ENCODE data around the gene GAGE12G.
"Not testable (repeated sequence)": the region's sequence is repeated elsewhere in the genome, so short reads cannot be mapped to it uniquely, and the experiment has no call there.

GAGE12G gene

GRCh38 chrX:49570100-49570499 is at the start of gene GAGE12G:
Gene GAGE12G (plus strand): TSS chrX:49570400. CDS start chrX:49571555, 1,155 bp downstream.
- not testable (repeated sequence) for DNase-seq (ENCODE audit: low read depth in 2 of 2)

- DNase-seq (ENCODE audit: low read depth in 2 of 2), result not testable (repeated sequence)
Observed at GRCh38 chrX:49531877-49532276, 38.3 kb upstream of the GAGE12G start, which contains the start of gene GAGE12C. Gene GAGE12C (plus strand): TSS chrX:49532177. CDS start chrX:49533332, 1,155 bp downstream.

GRCh38 chrX:49541433-49541832 is 28.8 kb upstream of the GAGE12G start, which contains the start of gene GAGE12D:
Gene GAGE12D (plus strand): TSS chrX:49541733. CDS start chrX:49542888, 1,155 bp downstream.
- DNase-seq (ENCODE audit: low read depth in 2 of 2), result not testable (repeated sequence)

GRCh38 chrX:49550989-49551388 is 19.2 kb upstream of the GAGE12G start, which contains the start of gene GAGE12E:
Gene GAGE12E (plus strand): TSS chrX:49551289. CDS start chrX:49552444, 1,155 bp downstream.
- not testable (repeated sequence) for DNase-seq (ENCODE audit: low read depth in 2 of 2)

- DNase-seq (ENCODE audit: low read depth in 2 of 2), result not testable (repeated sequence)
Observed at GRCh38 chrX:49560542-49560941, 9.7 kb upstream of the GAGE12G start, which contains the start of gene GAGE12F. Gene GAGE12F (plus strand): TSS chrX:49560842. CDS start chrX:49561997, 1,155 bp downstream.

- not testable (repeated sequence) for DNase-seq (ENCODE audit: low read depth in 2 of 2)
Observed at GRCh38 chrX:49568728-49569127, 1.5 kb upstream of the GAGE12G start.

GRCh38 chrX:49569152-49569551 is 1.0 kb upstream of the GAGE12G start:
- not testable (repeated sequence) for DNase-seq (ENCODE audit: low read depth in 2 of 2)

GRCh38 chrX:49579649-49580048 is 9.4 kb downstream of the GAGE12G start, which contains the start of gene GAGE12H:
Gene GAGE12H (plus strand): TSS chrX:49579949. CDS start chrX:49581104, 1,155 bp downstream.
- DNase-seq (ENCODE audit: low read depth in 2 of 2), result not testable (repeated sequence)

- not testable (repeated sequence) for DNase-seq (ENCODE audit: low read depth in 2 of 2)
Observed at GRCh38 chrX:49589196-49589595, 19.0 kb downstream of the GAGE12G start, which contains the start of gene GAGE2A. Gene GAGE2A (plus strand): TSS chrX:49589496. CDS start chrX:49590651, 1,155 bp downstream.

GRCh38 chrX:49589769-49590478 is 19.7 kb downstream of the GAGE12G start:
- not testable (repeated sequence) for DNase-seq (ENCODE audit: low read depth in 2 of 2)

GRCh38 chrX:49590488-49590887 is 20.3 kb downstream of the GAGE12G start:
- not testable (repeated sequence) for DNase-seq (ENCODE audit: low read depth in 2 of 2)

- DNase-seq (ENCODE audit: low read depth in 2 of 2), result not testable (repeated sequence)
Observed at GRCh38 chrX:49598720-49599119, 28.5 kb downstream of the GAGE12G start, which contains the start of gene GAGE1. Gene GAGE1 (plus strand): TSS chrX:49599020. CDS start chrX:49600175, 1,155 bp downstream.

- DNase-seq (ENCODE audit: low read depth in 2 of 2), result no peak
Observed at GRCh38 chrX:49610718-49611310, 40.6 kb downstream of the GAGE12G start.

GRCh38 chrX:49618574-49618973 is 48.4 kb downstream of the GAGE12G start:
- DNase-seq (ENCODE audit: low read depth in 2 of 2), result no peak

Data from fibroblast of skin of left biceps (primary cell).